Measurements from ENCODE around the gene GDPD4.

DNA sequence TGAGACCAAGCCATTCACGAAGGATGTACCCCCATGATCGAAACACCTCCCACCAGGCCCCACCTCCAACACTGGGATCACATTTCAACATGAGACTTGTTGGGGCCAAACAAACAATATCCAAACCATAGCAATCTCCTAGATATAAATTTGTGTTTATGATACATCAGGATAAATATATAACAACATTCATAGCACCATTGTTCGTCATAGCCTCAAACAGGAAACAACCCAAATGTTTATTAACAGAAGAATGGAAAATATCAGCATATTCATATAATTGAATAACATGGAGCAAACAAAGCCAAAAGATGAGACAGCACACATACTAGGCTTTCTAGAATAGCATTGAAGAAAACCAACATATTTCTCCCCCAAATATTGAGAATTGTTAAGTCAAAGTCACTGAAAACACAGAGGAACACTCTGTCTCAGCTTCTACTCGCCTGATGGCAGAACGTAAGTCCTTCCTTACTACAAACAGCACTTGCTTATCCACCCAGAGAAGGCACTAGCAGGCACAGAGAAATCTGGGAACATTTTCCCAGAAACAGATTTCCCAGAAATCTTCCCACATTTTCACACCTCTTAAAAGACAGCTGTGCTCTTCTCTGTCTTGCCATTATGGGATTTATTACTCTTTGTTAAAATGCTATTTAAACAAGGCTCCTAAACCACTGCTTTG is 8.1 kb upstream of the GDPD4 start:
- TF ChIP-seq CTCF (IDR thresholded peaks at IDR 0.05 in 8 of 11, conservative IDR thresholded peaks at IDR 0.05 in 3 of 11) = no peak
- TF ChIP-seq POLR2A (IDR thresholded peaks at IDR 0.05) = no peak
- no peak for TF ChIP-seq POLR2AphosphoS5 (IDR thresholded peaks at IDR 0.05)

Measured in spleen (tissue), 7 donors.